Tibial artery (tissue), 4 donors: Measurements from ENCODE around the gene LYPLA2.

Experiments
- DNase-seq, 2 donors: peaks; one replicate each; pipeline ENCODE4 v3.0.0-alpha.2; 2019
- H3K27ac ChIP-seq, 2 donors: fragments of 200-600 bp; sonication (generic) in 1 of 2; 1 replicate in 1 of 2; 2 replicates in 1 of 2; pipeline ENCODE4 v1.5.1; 2018 to 2019; ENCODE audit warnings: mild to moderate bottlenecking in 1 of 2
- H3K27me3 ChIP-seq, 2 donors: fragments of 200-600 bp; sonication (generic) in 1 of 2; one replicate each; pipeline versions ENCODE4 v1.5.1 to v1.6.0; 2016 to 2019
- H3K36me3 ChIP-seq, 3 donors: fragments of 200-600 bp; sonication (generic) in 2 of 3; one replicate each; pipeline ENCODE4 v1.5.1; 2016 to 2019; ENCODE audit warnings: mild to moderate bottlenecking in 2 of 3
- H3K4me1 ChIP-seq, 4 donors: fragments of 200-600 bp; sonication (generic) in 2 of 4; 1 replicate in 3 of 4; 2 replicates in 1 of 4; pipeline ENCODE4 v1.5.1; 2016 to 2019
- H3K4me3 ChIP-seq, 2 donors: fragments of 200-600 bp; sonication (generic) in 1 of 2; 1 replicate in 1 of 2; 2 replicates in 1 of 2; pipeline ENCODE4 v1.5.1; 2018 to 2019; ENCODE audit warnings: mild to moderate bottlenecking in 2 of 2
- H3K9me3 ChIP-seq, 3 donors: fragments of 200-600 bp; sonication (generic) in 1 of 3; one replicate each; pipeline ENCODE4 v1.5.1; 2016 to 2019
- intact Hi-C: fragments of 100-400 bp; cut with DNase I; formaldehyde crosslinking; loops from one replicate; pipeline ENCODE4 v1.15.0; 2023; ENCODE audit warnings: low total_unique reads
- TF ChIP-seq, protein P1 (sequence below), 2 experiments: fragments of 200-600 bp in 1 of 2; fragments of 450-650 bp in 1 of 2; IDR thresholded peaks; one replicate each; pipeline ENCODE4 v1.5.1; 2017 to 2019; ENCODE audit warnings: antibody characterized with exemption in 2 of 2, mild to moderate bottlenecking in 1 of 2, moderate library complexity in 1 of 2

The LYPLA2 gene

DNA sequence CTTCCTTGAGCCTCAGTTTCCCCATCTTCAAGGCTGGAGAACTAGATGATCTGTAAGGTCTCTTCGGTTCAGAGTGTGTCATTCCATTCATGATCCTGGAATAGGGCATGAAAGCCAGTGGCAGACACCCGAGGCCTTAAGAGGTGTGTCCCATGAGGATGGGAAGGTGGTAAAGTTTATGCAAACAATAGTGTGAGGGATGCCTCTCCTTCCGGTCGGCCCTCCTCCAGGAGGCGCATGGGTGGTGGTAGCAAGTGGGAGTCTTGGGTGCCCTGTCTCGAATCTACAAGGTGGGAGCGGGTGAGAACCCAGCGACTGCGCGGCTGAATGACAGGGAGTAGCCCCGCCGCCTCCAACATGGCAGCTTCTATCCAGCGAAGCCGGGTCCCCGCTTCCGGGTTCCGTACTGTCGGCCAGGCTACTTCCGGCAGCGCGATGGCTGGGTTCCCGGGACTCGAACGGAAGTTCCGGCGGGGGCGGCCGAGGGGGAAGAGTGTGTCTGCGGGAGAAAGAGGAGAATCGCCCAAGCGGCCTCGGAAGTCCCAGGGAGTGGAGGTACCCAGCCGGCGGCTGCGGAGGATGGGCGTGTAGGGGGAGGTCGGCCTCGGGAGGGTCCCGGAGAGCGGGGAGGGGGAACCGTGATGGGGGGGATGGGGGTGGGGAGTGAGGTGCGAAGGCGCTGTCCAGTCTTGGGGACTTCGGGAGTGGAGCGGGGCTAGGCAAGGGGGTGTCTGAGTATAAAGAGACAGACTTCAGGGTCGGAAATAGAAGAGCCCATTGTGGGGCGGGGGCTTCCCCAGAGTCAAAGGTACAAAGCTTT lies at the start of gene LYPLA2:
LYPLA2 (plus strand) TSS at position 450 of the 820 bp plus-strand sequence. CDS start 1,538 bp downstream, outside the sequence.
- Histone ChIP-seq H3K27ac (peak within 1 kb of the TSS; percentile 78 to 84), H3K27me3 (no peaks in the 10 kb centered on the region), H3K36me3 (peaks cover 16 to 62% (median 44%) of the 10 kb centered on the region in 3 donors), H3K4me3 (peak within 1 kb of the TSS; percentile 78 to 82), H3K9me3 (no peaks in the 10 kb centered on the region), H3K4me1 (peaks cover 0 to 32% (median 28%) of the 10 kb centered on the region in 4 donors)
- intact Hi-C loops: no loop called here
- DNase-seq: peak; percentile 95 to 96
- TF ChIP-seq, protein P1, sequence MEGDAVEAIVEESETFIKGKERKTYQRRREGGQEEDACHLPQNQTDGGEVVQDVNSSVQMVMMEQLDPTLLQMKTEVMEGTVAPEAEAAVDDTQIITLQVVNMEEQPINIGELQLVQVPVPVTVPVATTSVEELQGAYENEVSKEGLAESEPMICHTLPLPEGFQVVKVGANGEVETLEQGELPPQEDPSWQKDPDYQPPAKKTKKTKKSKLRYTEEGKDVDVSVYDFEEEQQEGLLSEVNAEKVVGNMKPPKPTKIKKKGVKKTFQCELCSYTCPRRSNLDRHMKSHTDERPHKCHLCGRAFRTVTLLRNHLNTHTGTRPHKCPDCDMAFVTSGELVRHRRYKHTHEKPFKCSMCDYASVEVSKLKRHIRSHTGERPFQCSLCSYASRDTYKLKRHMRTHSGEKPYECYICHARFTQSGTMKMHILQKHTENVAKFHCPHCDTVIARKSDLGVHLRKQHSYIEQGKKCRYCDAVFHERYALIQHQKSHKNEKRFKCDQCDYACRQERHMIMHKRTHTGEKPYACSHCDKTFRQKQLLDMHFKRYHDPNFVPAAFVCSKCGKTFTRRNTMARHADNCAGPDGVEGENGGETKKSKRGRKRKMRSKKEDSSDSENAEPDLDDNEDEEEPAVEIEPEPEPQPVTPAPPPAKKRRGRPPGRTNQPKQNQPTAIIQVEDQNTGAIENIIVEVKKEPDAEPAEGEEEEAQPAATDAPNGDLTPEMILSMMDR (IDR thresholded peaks at IDR 0.05): no peak

DNA sequence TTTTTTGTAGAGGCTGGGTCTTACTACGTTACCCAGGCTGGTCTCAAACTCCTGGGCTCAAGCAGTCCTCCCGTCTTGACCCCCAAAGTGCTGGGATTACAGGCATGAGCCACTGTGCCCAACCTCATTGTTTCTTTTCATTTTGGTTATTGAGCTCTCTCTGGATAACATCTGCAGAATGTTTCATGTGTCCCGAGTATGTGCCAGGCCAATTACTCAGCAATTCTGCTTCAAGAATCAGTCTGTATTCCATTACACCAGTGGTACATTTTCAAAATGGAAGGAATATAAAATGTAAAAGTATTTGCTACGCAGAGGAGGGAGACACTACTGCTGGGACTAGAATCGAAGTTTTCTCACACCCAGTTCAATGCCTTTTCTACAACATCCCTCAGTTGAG lies 49.3 kb upstream of the LYPLA2 start:
- Histone ChIP-seq H3K9me3 (no peaks in the 10 kb centered on the region), H3K4me3 (no peak overlapping the region), H3K27ac (no peak overlapping the region), H3K4me1 (peaks cover 0 to 30% (median 16%) of the 10 kb centered on the region in 4 donors), H3K36me3 (no peaks in the 10 kb centered on the region), H3K27me3 (no peaks in the 10 kb centered on the region)
- DNase-seq: no peak
- TF ChIP-seq, protein P1 (IDR thresholded peaks at IDR 0.05): no peak
- intact Hi-C loops: no loop called here

DNA sequence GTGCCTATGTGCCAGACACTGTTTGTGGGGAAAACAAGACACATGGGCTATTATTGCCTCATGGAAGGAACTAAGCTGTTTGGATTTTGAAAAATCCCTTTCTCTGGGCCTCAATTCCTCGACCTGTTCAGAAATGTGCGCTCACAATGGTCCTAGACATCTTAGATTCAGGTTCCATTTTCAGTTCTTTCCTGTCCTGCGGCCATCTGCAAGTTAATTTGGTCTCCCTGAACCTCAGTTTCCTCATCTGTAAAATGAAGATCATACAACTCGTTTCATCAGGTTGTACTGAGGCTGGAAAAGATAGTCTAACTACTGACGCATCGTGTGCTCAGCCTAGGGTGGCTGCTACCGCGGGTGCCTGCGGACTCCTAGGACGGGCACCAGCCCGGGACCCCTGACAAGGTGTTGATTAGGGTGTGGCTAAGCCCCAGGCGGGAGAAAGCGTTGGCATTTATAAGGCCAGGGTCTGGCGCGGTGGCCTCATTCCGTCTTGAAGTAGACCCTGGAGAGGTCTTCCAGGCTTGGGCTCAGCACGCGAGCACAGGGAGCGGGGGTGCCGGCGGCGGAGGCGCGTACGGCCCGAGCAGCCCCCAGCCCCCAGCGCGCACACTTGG lies 48.2 kb upstream of the LYPLA2 start:
- intact Hi-C loops: no loop called here
- H3K27ac ChIP-seq: peak overlapping the region; percentile 95
- H3K4me3 ChIP-seq: peak overlapping the region; percentile 94 to 98
- H3K36me3 ChIP-seq: no peaks in the 10 kb centered on the region
- TF ChIP-seq, protein P1 (IDR thresholded peaks at IDR 0.05): no peak
- peak; percentile 27 to 65 for DNase-seq
- no peaks in the 10 kb centered on the region for H3K9me3 ChIP-seq
- no peaks in the 10 kb centered on the region for H3K27me3 ChIP-seq
- H3K4me1 ChIP-seq: peaks cover 0 to 41% (median 20%) of the 10 kb centered on the region in 4 donors

DNA sequence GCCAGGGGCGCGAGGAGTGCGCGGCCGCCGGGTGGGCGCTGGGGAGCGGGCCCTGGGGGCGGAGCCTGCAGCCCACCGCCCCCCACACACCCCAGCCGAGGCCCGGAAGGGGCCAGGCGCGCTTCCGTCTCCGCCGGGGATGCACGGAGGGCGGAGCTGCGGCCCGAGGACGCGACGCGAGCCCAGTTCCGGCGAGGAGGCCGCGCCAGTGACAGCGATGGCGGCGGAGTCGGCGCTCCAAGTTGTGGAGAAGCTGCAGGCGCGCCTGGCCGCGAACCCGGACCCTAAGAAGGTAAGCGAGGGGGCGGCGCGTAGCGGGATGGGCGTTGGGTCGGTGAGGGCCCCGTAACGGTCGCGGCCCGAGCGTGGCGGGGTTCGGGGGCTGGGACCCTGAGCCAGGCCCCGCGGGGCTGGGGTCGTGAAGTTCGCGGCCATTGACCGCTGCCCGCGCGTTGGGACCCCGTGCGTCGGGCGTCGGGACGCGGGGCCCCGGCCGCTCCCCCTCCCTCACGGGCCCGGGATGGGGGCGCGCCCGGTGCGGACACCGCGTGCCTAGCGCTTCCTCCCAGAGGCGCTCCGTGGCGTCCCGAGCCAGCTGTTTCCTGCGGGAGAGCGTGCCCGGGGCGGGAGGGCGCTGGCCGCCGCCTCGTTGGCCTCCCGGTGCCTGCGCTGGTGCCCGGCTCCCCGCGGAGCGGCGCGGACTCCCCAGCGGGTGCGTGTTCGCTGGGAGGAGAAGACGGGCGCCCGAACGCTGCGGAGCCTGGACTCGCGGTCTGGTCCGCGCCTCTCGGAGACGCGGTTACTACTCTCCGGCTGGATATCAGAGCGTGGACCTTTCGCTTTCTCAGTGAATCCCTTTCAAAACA lies 47.4 kb upstream of the LYPLA2 start, which contains the start of gene ELOA:
ELOA (plus strand) TSS at position 185 of the 866 bp plus-strand sequence; CDS start at position 218, 33 bp downstream.
- peak; percentile 60 to 85 for DNase-seq
- H3K9me3 ChIP-seq: no peaks in the 10 kb centered on the region
- intact Hi-C loops: no loop called here
- no peaks in the 10 kb centered on the region for H3K36me3 ChIP-seq
- H3K27ac ChIP-seq: peak within 1 kb of the TSS; percentile 95
- peak within 1 kb of the TSS; percentile 94 to 98 for H3K4me3 ChIP-seq
- no peaks in the 10 kb centered on the region for H3K27me3 ChIP-seq
- TF ChIP-seq, protein P1 (IDR thresholded peaks at IDR 0.05): no peak
- H3K4me1 ChIP-seq: peaks cover 0 to 41% (median 21%) of the 10 kb centered on the region in 4 donors

DNA sequence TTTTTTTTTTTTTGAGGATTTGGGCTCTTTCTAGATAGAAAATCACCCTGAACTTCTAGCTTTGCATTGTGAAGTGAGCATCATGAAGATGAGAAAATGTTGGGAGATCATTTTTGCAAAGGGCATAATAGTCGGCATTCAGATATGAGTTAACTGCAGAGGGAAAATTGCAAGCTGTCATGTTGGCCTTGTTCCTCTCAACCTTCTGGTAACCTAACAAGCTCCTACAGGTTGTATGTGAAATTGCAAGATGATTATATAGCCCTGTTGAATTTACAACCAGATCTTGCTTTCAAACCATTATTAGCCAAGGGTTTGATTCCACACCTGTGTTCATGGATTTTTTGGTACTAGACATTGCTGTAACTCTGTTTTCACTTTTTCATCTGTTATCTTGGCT lies 45.4 kb upstream of the LYPLA2 start:
- H3K4me1 ChIP-seq: peaks cover 0 to 41% (median 21%) of the 10 kb centered on the region in 4 donors
- H3K27me3 ChIP-seq: no peaks in the 10 kb centered on the region
- no peak overlapping the region for H3K4me3 ChIP-seq
- H3K27ac ChIP-seq: no peak overlapping the region
- H3K36me3 ChIP-seq: peaks cover 4 to 5% (median 5%) of the 10 kb centered on the region in 3 donors
- no peaks in the 10 kb centered on the region for H3K9me3 ChIP-seq
- no peak for DNase-seq
- TF ChIP-seq, protein P1 (IDR thresholded peaks at IDR 0.05): no peak
- intact Hi-C loops: no loop called here
